GM18517 (cell line): ENCODE results near the gene OR2T2.
"Not testable (repeated sequence)": the region's sequence is repeated elsewhere in the genome, so short reads cannot be mapped to it uniquely, and the experiment has no call there.

Experiments used
- ATAC-seq: cut with Tn5 transposase; IDR thresholded peaks from one replicate; pipeline ENCODE4 v1.9.1; 2021; ENCODE audit warnings: mild to moderate bottlenecking, moderate library complexity; ENCODE audit not compliant: unreplicated experiment

Gene OR2T2

DNA sequence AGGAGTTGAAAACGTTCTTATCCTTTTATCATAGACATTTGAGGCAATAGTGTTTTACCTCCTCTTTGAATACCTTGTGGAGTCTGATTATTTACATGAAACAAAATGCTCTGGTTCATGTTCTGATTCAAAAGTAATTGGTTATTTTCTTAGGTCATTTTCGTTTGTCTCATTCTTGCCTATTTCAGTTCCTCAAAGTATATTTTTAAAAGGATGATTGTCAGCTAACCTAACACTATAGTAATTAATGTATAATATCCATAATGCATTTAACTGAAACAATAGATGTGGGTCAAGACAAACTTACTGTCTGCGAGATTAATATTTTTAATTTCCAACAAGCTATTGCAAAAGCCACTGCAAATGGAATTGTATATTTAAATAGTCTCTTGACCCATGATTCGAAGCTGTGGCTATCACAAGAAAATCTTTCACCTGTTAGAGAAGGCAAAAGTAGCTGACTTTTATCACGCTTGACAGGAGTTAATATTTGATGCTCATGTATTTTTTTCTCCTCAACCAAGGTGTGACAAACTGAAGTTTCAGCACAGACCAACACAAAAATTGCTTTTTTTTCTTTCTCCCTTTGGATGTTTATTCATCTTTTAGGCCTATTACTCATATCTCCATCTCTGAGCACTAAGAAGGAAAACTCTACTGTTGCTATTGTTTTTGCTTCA lies 5.2 kb downstream of the OR2T2 start:
- peak; percentile 79 for ATAC-seq

DNA sequence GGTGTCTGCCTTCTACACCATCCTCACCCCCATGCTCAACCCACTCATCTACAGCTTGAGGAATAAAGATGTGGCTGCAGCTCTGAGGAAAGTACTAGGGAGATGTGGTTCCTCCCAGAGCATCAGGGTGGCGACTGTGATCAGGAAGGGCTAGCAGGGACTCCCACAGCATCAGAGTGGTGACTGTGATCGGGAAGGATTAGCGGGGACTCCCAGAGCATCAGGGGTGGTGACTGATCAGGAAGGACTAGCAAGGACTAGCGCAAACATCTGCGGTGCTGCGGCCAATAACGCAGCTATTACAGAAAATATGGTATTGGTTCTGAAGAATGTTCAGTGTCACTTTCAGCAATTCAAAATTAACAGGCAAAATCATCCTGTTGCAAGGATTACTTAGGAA lies 8.2 kb downstream of the OR2T2 start:
- ATAC-seq = not testable (repeated sequence)

DNA sequence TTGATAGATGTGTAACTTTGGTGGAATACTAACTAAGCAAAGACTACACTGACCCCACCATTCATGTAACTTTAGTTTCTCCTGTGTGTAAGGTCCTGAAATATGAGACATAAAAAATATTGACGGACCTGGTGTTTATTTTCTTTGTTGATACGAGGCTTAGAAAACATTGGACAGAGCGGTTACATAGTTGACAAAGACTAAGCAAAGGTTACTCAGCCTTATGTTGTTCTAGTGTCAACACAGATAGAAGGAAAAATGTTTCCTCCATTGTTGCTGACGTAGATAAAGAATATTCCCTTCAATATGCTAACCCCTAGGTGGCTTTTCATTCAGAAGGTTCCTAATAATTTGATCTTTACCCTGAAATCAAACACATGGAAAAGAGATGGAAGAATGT lies 9.6 kb downstream of the OR2T2 start:
- ATAC-seq = not testable (repeated sequence)

DNA sequence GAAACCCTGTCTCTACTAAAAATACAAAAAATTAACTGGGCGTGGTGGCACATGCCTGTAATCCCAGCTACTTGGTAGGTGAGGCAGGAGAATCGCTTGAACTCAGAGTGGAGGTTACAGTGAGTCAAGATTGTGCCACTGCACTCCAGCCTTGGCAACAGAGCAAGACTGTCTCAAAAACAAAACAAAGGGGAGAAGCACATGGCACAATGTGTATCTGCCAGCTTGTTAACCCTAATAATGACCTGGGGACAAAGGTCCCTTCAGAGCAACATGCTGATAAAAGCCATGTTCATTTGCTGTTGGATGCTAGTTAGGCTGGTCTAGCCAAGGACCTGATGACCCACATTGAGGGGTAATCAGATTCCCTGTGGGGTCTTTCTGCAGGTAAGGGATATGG lies 11.2 kb downstream of the OR2T2 start:
- not testable (repeated sequence) for ATAC-seq

DNA sequence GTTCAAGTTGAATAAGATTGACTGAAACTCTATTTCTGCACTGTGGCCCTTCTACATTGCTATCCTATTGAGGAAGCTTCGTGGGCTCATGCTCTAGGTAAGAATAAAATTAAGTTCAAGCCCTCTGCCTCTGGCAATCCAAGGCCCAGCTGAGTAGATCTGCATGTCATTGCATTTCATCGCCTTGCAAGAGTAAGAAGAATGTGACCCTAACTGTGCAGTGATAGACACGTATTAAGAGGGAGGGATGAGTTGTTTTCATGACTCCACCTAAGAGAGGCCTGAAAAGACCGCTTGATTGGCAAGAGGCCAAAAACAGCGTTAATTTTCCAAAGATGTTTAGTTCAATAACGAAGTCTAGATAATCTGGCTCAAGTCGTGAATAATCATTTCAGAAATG lies 13.7 kb downstream of the OR2T2 start:
- not testable (repeated sequence) for ATAC-seq

DNA sequence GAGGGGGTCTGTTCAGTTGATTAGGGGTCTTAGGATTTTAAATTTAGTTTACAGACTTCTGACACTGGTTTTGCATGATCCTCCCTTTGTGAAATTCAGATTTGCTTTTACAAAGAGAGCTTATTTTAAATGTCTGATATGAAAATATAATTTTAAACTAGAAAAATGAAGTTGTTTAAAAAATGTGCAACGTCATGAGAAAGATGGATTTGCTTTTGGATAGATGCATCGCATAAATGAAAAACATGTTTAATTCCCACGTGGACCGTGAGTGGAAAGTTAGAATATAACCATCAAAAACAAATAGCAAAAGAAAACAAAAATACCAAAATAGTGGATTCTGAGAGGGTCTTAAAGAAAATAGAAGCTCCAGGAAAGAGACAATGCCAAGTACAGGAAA lies 25.7 kb downstream of the OR2T2 start:
- no peak for ATAC-seq

DNA sequence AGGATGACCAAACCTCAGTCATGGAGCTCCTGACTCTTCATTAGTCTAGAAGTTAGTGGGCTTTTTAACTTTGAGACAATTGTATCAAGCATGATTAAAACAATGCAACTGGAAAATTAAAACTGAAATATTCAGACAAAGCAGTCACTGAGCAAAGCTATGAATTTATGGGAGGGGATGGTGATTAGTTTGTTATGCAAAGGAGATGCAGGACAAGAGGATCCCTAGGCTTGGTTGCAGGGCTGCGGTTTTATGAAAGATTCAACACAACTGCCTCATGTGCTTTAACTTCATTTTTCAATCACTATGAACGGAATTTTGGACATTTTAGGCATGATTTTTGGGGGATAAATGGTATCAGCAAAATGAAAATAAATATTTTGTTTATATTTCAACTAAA lies 26.7 kb downstream of the OR2T2 start:
- ATAC-seq = not testable (repeated sequence)

DNA sequence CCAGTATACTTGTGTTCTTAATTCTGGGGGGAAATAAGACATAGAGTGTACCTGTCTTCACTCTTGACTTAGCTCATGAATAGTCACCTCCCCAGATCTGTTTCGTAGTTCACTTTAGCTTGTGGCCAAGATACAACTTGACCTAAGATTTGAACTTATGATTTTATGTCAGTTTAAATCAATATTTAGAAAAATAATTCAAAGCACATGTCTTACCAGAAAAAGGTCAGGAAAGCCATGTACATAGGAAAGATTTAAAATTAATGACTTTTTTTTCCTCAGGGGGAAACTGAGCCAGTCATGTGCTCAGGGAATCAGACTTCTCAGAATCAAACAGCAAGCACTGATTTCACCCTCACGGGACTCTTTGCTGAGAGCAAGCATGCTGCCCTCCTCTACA lies 27.6 kb downstream of the OR2T2 start, which contains the start of gene OR2T3:
Gene OR2T3 (plus strand): TSS at position 301 of the 400 bp plus-strand sequence. CDS start 0 bp downstream, at position 301.
- ATAC-seq = not testable (repeated sequence)

DNA sequence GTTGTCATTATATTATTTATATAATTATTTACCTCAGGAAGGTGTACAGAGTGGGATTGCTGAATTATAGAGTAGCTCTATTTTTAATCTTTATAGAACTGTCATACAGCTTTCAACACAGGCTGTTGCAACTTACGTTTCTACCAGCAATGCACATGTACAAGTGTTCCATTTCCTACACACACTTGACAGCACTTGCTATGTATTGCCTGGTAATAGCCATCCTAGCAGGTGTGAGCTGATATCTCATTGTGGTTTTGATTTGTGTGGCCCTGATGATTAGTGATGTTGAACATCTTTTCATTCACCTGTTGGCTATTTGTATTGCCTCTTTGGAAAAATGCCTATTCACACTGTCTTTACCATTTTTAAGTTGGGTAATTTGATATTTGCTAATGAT lies 30.2 kb downstream of the OR2T2 start:
- not testable (repeated sequence) for ATAC-seq

DNA sequence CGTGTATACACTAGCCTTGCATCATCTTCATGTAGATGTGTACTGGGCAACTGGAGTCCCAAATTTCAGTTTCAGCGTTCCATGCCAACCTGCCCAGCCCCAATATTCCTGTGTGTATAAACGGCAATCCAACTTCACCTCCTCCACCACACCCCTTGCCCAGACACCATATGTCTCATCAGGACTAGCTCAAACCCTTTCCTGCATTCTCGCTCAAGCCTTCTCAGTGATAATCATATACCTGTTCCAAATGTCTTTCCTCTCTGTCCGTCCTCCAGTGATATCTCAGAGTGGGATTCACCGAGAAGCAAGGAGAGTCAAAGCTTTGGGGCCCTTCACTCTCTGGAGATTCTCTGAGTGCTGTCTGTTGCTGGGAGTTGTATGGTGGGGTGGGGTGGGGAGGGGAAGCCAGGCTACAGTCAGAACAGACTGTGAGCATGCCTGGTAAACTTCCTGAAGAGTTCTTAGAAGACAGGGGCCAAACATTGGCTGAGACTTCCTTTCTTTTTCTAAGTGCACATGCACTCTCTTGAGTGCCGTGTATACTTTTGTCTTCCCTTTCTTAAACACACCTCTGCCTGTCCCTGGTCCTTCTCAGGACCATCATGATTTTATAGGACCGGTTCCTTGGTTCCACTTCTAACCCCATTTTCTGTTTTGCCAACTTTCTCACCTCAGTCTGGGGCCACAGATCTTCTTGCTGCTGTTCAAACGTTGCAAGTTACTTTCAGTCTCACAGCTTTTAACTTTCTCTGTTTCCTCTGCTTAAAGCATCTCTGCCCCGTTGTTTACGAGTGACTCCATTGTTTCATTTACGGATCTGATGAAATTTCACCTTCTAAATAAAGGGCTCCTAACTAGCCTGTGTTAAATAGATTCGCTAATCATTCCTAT lies 36.5 kb downstream of the OR2T2 start:
- peak; percentile 93 for ATAC-seq

DNA sequence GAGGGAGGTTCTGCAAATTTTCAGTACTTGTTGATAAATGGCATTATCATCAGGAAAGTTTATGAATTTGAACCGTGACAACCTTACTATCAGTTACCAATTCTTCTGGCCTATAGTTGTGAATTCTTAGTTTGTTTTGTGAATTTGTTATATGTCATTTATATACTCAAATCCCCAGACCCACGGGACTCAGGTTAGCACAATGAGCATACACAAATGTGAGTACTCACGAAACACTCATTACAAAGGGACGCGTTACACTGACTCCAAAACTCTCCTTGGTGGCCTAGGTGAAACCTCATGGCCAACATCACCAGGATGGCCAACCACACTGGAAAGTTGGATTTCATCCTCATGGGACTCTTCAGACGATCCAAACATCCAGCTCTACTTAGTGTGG lies 42.9 kb downstream of the OR2T2 start, which contains the start of gene OR2T5:
Gene OR2T5 (plus strand): TSS at position 301 of the 400 bp plus-strand sequence. CDS start 0 bp downstream, at position 301.
- not testable (repeated sequence) for ATAC-seq

DNA sequence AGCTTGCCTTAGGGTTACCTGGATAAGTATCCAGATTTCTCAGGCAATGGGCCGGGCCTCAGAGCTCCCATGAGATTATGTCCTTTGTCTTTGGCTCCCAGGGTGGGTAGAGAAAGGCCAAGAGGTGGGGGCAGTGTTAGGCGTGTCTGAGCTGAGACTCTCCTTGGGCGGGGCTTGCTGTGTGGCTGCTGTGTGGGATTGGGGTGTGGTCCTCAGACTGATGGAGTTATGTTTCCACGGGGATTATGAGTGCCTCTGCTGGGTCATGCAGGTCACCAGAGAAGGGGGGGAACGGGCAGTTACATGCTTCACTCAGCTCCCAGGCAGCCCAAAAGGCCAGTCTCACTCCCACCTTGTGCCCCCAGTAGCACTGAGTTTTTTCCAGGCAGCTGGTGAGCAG lies 51.2 kb downstream of the OR2T2 start:
- not testable (repeated sequence) for ATAC-seq

DNA sequence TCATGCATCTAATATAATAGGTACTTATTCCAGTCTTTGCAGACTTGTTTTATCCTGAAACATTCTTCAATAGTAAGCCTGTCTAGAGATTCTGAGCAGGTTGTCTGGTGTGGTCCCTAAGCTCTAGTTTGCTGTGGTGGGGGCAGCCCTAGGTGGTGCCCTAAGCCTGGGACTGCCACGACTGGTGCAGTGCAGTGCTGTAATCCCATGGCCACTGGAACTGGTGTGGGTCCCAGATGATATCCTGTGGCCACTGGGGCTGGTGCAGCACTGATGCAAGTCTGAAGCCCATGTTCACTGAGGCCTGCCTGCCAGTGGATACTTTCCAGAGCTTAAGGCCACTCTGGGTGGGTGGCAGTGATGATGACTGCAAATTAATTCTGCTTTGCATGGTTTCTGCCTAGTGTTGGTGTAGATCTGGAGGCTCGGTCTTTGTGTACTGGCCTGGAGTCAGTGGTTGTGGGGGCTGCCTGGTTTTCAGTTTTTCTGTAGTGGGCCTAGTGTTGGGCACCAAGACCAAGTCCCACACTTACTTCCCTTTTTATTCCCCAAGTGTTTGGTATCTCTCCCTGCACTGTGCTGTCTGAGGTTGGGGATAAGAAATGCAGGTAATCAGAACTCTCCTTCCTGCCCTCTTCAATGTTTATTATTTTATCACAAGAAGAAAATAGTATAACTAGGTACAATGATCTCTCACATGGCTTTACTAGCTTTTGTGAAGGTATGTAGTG lies 55.0 kb downstream of the OR2T2 start:
- not testable (repeated sequence) for ATAC-seq
